DMS79 treated with DMSO at 0.1 percent for 48 hours (cell line): Measurements from ENCODE around the gene GFOD2.

Experiments
- DNase-seq: peaks from one replicate; lab custom pipeline; 2025; lab: John Stamatoyannopoulos, UW

Gene GFOD2

GRCh38 chr16:67657751-67658518 is 61.2 kb downstream of the GFOD2 start:
- DNase-seq, result no peak

GRCh38 chr16:67657017-67657608 is 62.0 kb downstream of the GFOD2 start:
- DNase-seq, result no peak

GRCh38 chr16:67656344-67657016 is 62.6 kb downstream of the GFOD2 start:
- no peak for DNase-seq

GRCh38 chr16:67655363-67655762 is 63.8 kb downstream of the GFOD2 start:
- DNase-seq, result no peak

GRCh38 chr16:67654403-67654911 is 64.7 kb downstream of the GFOD2 start:
- DNase-seq, result no peak

GRCh38 chr16:67653789-67654402 is 65.2 kb downstream of the GFOD2 start:
- DNase-seq, result no peak

GRCh38 chr16:67653128-67653788 is 65.9 kb downstream of the GFOD2 start:
- no peak for DNase-seq

- DNase-seq, result no peak
These were observed 66.5 kb downstream of the GFOD2 start for GRCh38 chr16:67652578-67653127.

GRCh38 chr16:67651847-67652246 is 67.3 kb downstream of the GFOD2 start:
- no peak for DNase-seq

- DNase-seq, result no peak
These were observed 68.1 kb downstream of the GFOD2 start for GRCh38 chr16:67651039-67651438.

GRCh38 chr16:67650023-67650422 is 69.1 kb downstream of the GFOD2 start:
- no peak for DNase-seq

GRCh38 chr16:67649494-67649931 is 69.6 kb downstream of the GFOD2 start:
- no peak for DNase-seq

GRCh38 chr16:67648764-67649407 is 70.2 kb downstream of the GFOD2 start:
- no peak for DNase-seq

- DNase-seq, result no peak
These were observed 70.9 kb downstream of the GFOD2 start for GRCh38 chr16:67648088-67648763.

- DNase-seq, result no peak
These were observed 71.4 kb downstream of the GFOD2 start for GRCh38 chr16:67647681-67648080.

- DNase-seq, result no peak
These were observed 71.9 kb downstream of the GFOD2 start for GRCh38 chr16:67647111-67647651.

GRCh38 chr16:67645397-67646121 is 73.6 kb downstream of the GFOD2 start:
- no peak for DNase-seq

GRCh38 chr16:67644038-67644437 is 75.1 kb downstream of the GFOD2 start:
- no peak for DNase-seq
